Measurements from ENCODE around the gene HOXB2.

DNA sequence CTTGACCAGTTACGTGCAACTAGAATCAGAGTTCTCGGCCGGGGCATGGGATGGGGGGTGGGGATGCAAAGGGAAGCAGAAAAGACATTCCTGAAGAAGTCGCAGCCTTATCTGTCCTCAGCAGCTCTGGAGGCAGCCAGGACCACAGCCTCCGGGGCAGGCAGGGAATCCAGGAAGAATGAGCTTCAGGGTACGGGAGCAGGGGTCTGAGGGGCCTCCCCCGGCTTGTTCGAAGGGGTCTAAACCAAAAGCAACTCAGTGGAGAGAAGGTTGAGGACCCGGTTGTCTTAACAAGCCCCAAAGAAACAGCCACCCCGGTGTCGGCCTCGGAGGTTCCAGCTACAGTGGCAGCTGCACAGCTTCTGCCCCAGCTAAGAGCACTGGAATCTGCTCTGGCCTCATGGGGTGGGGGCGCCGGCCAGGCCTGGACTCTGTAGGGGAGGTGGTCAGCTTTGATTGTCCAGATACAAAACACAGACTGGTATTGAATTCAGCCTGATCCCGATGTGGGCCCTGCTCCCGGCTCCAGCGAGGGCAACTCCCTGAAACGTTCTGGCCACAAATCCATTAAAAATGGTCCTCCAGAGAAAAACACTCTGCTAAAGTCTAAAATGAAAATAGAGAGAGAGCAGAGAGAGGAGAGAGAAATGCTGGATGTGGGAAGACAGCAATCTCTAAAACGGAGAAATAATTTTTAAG lies 25.6 kb upstream of the HOXB2 start:
- TF ChIP-seq CTCF (tag by site-specific recombination; IDR thresholded peaks at IDR 0.05) = no peak
- TF ChIP-seq ZBTB1 (tag by site-specific recombination; IDR thresholded peaks at IDR 0.05) = no peak
- TF ChIP-seq ZNF529 (tag by site-specific recombination; IDR thresholded peaks at IDR 0.05; ENCODE audit: insufficient replicate concordance) = no peak
- no peak for TF ChIP-seq ZNF138 (tag by site-specific recombination; IDR thresholded peaks at IDR 0.05; ENCODE audit: borderline replicate concordance)
- no peak for TF ChIP-seq BCL11A (tag by site-specific recombination; IDR thresholded peaks at IDR 0.05; ENCODE audit: low read depth)
- no peak for TF ChIP-seq SP2 (tag by site-specific recombination; IDR thresholded peaks at IDR 0.05)
